Activated CD4-positive, alpha-beta T cell treated with anti-CD3 and anti-CD28 coated beads for 36 hours (primary cell): ENCODE data around the gene VEZT. TPM values are rescaled to one million over a fixed set of nuclear protein-coding genes. Genes with fewer than 3 reads are reported as not detected.
A peak's percentile ranks its signal among the peaks of the same experiment; 100 is the strongest.
"Not testable (repeated sequence)": the region's sequence is repeated elsewhere in the genome, so short reads cannot be mapped to it uniquely, and the experiment has no call there.

Experiments
- ATAC-seq: fragments of 200-7000 bp; cut with Tn5 transposase; one replicate; pipeline ENCODE4 v1.10.0; 2021; ENCODE audit warnings: mild to moderate bottlenecking, moderate library complexity
- CTCF ChIA-PET: fragments of 350-600 bp; sonication (Branson Sonifier 250); formaldehyde crosslinking; loops from one replicate; lab custom pipeline; 2021; ENCODE audit warnings: antibody characterized with exemption; lab: Charles Lee
- POLR2A ChIA-PET: fragments of 350-600 bp; sonication (Branson Sonifier 250); formaldehyde crosslinking; loops from one replicate; lab custom pipeline; 2021; ENCODE audit warnings: antibody characterized with exemption, inconsistent platforms; lab: Charles Lee
- DNase-seq: peaks from one replicate; pipeline ENCODE4 v3.0.0-alpha.2; 2020
- H3K27ac Mint-ChIP-seq: one replicate; pipeline ENCODE4 v1.8.0; 2021; ENCODE audit warnings: mixed read lengths
- H3K27me3 Mint-ChIP-seq: one replicate; pipeline ENCODE4 v1.8.0; 2021; ENCODE audit warnings: mixed read lengths
- H3K36me3 Mint-ChIP-seq: one replicate; pipeline ENCODE4 v1.8.0; 2021; ENCODE audit warnings: low read depth, mixed read lengths
- H3K4me1 Mint-ChIP-seq: one replicate; pipeline ENCODE4 v1.8.0; 2021; ENCODE audit warnings: mixed read lengths
- H3K4me3 Mint-ChIP-seq: one replicate; pipeline ENCODE4 v1.8.0; 2021; ENCODE audit warnings: mild to moderate bottlenecking, moderate library complexity, mixed read lengths
- H3K9me3 Mint-ChIP-seq: one replicate; pipeline ENCODE4 v1.8.0; 2021; ENCODE audit warnings: low read depth, mixed read lengths
- intact Hi-C, 2 experiments: fragments of 100-400 bp; cut with DNase I in 1 of 2; cut with micrococcal nuclease in 1 of 2; formaldehyde crosslinking; loops; one replicate each; pipeline versions ENCODE4 v1.14.2 to v1.15.1; 2022 to 2024; cut with DNase I, micrococcal nuclease
- total RNA-seq, 2 experiments: library from RNA; stranded (reverse); gene quantifications; one replicate each; pipeline ENCODE4 v1.2.3, GENCODE V29; 2021

The VEZT gene
- total RNA-seq, 2 experiments from 2014 or later: 55.8 to 72.7 TPM

DNA sequence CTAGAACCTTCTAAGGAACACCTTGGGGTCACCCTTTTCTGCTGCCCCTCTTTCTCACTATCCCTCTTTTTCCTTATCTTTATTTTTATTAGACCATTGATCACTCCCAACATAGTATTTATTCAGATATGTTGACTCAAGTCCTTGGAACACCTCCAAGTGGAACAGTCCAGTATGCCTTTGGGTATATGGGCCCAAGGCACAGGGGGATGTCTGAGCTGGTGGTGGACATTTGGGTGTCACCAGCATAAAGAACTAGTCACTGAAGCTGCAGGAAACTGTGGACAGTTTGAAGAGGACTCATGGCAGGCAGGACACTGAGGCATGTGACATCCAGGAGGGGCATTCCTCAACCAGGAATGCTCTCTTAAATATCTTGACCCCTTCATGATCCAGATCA lies 105.6 kb downstream of the VEZT start:
- intact Hi-C loops: no loop called here
- no peak for ATAC-seq
- POLR2A ChIA-PET: no interaction called here

DNA sequence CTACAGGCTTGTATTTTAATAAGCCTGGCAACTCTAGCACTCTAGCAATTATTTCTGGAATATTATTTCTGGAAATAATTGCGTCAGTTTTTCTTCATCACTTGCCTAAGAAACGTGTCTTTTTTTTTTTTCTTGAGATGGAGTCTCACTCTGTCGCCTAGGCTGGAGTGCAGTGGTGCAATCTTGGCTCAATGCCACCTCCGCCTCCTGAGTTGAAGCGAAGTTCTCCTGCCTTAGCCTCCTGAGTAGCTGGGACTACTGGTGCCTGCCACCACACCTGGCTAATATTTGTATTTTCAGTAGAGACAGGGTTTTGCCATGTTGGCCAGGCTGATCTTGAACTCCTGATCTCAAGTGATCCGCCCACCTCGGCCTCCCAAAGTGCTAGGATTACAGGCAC lies 106.6 kb downstream of the VEZT start:
- H3K4me3 Mint-ChIP-seq, ATAC-seq, H3K9me3 Mint-ChIP-seq, POLR2A ChIA-PET, H3K4me1 Mint-ChIP-seq, intact Hi-C loops, H3K27me3 Mint-ChIP-seq, H3K27ac Mint-ChIP-seq, DNase-seq, H3K36me3 Mint-ChIP-seq: not testable (repeated sequence)
- CTCF ChIA-PET: interaction anchor here (1.3 kb wide), 1 partner anchor 21 kb away, joined by 4 read pairs; no protein-coding TSS in a partner anchor

More for the DNA sequence above, 105.6 kb downstream of the VEZT start:
- no peak overlapping the region for H3K27ac Mint-ChIP-seq
- no peaks in the 10 kb centered on the region for H3K9me3 Mint-ChIP-seq
- CTCF ChIA-PET: no interaction called here
- DNase-seq: no peak
- H3K36me3 Mint-ChIP-seq: no peaks in the 10 kb centered on the region
- H3K4me1 Mint-ChIP-seq: no peaks in the 10 kb centered on the region
- H3K27me3 Mint-ChIP-seq: no peaks in the 10 kb centered on the region
- H3K4me3 Mint-ChIP-seq: no peak overlapping the region

DNA sequence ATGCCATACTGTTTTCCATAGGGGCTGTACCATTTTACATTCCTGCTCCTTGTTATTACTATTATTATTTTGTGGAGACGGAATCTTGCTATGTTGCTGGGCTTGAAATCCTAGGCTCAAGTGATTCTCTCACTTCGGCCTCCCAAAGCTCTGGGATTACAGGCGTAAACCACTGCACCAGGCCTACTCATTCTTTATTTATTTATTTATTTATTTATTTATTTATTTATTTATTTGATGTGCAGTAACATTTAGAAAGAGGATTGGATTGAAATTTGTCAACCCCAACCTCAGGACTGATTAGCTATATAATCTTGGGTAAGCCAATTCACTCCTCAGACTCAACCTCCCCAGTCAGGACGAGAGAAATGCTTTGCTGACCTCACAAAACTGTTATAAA lies 107.9 kb downstream of the VEZT start:
- ChIA-PET CTCF (no interaction called here), POLR2A (no interaction called here)
- Mint-ChIP-seq H3K4me3 (no peak overlapping the region), H3K27ac (no peak overlapping the region), H3K36me3 (no peaks in the 10 kb centered on the region), H3K27me3 (no peaks in the 10 kb centered on the region), H3K4me1 (no peaks in the 10 kb centered on the region), H3K9me3 (no peaks in the 10 kb centered on the region)
- intact Hi-C loops: no loop called here
- ATAC-seq (no peak), DNase-seq (no peak)

DNA sequence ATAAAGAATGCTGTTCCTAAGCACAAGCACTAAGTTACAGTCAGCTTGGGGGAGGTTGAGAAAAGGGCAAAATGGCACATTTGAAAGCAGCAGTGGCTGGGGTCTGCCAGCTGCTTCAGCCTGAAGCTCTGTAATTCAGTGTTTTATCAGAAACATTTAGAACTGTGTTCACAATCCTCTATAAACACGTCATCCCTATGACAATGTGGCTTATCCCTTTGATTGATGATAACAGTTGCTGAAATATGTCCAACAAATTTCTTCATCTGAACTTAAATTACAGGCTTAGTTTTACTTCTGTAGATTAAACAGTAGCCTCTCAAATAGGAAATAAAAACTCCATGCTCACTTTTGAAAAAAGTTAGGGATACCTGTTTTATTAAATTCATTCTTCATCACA lies 108.8 kb downstream of the VEZT start:
- ATAC-seq (no peak), DNase-seq (no peak)
- Mint-ChIP-seq H3K27ac (no peak overlapping the region), H3K27me3 (no peaks in the 10 kb centered on the region), H3K4me3 (no peak overlapping the region), H3K9me3 (no peaks in the 10 kb centered on the region), H3K4me1 (no peaks in the 10 kb centered on the region), H3K36me3 (no peaks in the 10 kb centered on the region)
- intact Hi-C loops: no loop called here
- CTCF ChIA-PET: no interaction called here
- POLR2A ChIA-PET: no interaction called here

DNA sequence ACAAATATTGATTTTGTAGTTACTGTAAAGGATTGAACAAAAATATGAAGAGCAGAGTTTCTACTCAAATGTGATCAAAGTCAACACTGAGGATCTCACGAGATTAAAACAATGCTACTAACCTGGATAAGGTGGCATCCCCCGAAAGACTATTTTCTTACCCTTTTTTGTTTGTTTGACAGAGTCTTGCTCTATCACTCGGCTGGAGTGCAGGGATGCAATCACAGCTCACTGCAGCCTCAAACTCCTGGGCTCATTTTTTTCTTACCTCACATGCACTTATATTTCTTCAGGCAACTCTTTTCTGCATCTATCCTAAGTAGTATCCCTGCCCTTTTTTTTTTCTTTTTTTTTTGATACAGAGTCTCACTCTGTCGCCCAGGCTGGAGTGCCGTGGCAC lies 109.2 kb downstream of the VEZT start:
- ATAC-seq (no peak), DNase-seq (no peak)
- no peak overlapping the region for H3K27ac Mint-ChIP-seq
- H3K4me3 Mint-ChIP-seq: no peak overlapping the region
- ChIA-PET CTCF (no interaction called here), POLR2A (no interaction called here)
- H3K27me3 Mint-ChIP-seq: no peaks in the 10 kb centered on the region
- no peaks in the 10 kb centered on the region for H3K9me3 Mint-ChIP-seq
- no peaks in the 10 kb centered on the region for H3K36me3 Mint-ChIP-seq
- H3K4me1 Mint-ChIP-seq: no peaks in the 10 kb centered on the region
- intact Hi-C loops: no loop called here

DNA sequence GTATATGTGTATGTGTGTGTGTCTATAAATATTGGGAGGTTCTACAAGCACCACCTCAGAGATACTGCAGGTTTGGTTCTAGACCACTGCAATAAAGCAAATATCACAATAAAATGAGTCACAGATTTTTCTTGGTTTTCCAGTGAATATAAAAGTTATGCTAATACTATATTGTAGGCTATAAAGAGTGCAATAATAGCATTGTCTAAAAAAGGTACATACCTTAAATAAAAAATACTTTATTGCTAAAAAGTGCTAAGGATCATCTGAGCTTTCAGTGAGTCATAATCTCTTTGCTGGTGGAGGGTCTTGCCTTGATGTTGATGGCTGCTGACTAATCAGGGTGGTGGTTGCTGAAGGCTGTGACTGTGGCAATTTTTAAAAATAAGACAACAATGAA lies 111.1 kb downstream of the VEZT start:
- H3K9me3 Mint-ChIP-seq: no peaks in the 10 kb centered on the region
- ChIA-PET CTCF (no interaction called here), POLR2A (no interaction called here)
- no peak overlapping the region for H3K4me3 Mint-ChIP-seq
- H3K27ac Mint-ChIP-seq: no peak overlapping the region
- no peaks in the 10 kb centered on the region for H3K27me3 Mint-ChIP-seq
- H3K36me3 Mint-ChIP-seq: no peaks in the 10 kb centered on the region
- ATAC-seq: no peak
- intact Hi-C loops: no loop called here
- H3K4me1 Mint-ChIP-seq: peaks cover 1% of the 10 kb centered on the region
- no peak for DNase-seq

DNA sequence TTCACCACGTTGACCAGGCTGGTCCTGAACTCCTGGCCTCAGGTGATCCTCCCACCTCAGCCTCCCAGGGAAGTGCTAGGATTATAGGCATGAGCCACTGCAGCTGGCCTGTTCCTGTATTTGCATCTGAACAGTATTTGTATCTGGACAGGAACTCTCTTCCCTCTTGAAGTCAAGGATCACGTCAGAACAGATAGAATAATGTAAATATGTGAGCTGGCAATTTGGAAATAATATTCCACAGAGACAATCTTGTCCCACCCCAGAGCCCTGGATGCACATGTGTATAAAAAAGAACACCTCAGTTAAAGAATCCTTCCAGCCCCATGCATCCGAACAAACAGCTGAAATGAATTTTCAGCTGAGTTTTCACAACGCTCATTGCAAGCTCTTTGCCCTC lies 118.3 kb downstream of the VEZT start:
- no peak overlapping the region for H3K27ac Mint-ChIP-seq
- H3K9me3 Mint-ChIP-seq: no peaks in the 10 kb centered on the region
- ChIA-PET POLR2A (no interaction called here), CTCF (no interaction called here)
- no peaks in the 10 kb centered on the region for H3K36me3 Mint-ChIP-seq
- no peak for ATAC-seq
- H3K4me1 Mint-ChIP-seq: peaks cover 5% of the 10 kb centered on the region
- no peaks in the 10 kb centered on the region for H3K27me3 Mint-ChIP-seq
- H3K4me3 Mint-ChIP-seq: no peak overlapping the region
- DNase-seq: no peak
- intact Hi-C loops: loop anchor here (10.0 kb wide), 2 partner anchors 199 to 221 kb away; no protein-coding TSS in a partner anchor

DNA sequence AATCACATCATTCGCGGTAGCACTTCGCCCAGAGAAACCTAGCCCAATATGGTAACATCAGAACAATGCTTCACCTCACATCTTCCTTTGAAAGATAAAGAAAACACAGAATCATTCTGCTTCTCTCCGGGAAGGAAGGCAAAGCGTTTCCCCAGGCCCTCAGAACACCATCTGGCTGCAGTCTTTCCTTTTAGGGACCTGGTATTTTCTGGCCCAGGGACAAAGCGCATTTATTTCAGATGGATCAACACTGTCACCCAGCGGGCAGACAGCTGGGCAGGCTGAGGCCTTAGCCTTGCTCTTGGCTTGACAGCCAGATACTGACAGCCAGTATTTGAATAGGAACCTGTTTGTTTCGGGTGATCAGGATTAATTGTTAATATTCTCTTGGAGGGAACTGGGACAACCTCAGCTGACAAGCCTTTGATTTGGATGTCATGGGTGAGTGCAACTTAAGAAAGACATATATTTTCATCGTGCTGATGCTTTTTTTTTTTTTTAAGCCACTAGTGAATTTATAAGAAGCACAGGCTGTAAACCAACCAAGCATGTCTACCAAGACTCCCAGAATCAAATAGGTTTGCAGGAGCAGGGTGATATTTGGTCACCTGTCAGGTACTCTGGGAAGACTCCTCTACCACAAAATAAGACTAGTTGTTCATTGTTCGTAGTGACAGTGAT lies 118.9 kb downstream of the VEZT start:
- Mint-ChIP-seq H3K4me1 (peaks cover 5% of the 10 kb centered on the region), H3K9me3 (no peaks in the 10 kb centered on the region), H3K27me3 (no peaks in the 10 kb centered on the region), H3K4me3 (no peak overlapping the region), H3K36me3 (no peaks in the 10 kb centered on the region), H3K27ac (no peak overlapping the region)
- CTCF ChIA-PET: no interaction called here
- POLR2A ChIA-PET: no interaction called here
- intact Hi-C loops: loop anchor here (10.0 kb wide), 2 partner anchors 198 to 222 kb away; no protein-coding TSS in a partner anchor
- DNase-seq: no peak
- no peak for ATAC-seq

DNA sequence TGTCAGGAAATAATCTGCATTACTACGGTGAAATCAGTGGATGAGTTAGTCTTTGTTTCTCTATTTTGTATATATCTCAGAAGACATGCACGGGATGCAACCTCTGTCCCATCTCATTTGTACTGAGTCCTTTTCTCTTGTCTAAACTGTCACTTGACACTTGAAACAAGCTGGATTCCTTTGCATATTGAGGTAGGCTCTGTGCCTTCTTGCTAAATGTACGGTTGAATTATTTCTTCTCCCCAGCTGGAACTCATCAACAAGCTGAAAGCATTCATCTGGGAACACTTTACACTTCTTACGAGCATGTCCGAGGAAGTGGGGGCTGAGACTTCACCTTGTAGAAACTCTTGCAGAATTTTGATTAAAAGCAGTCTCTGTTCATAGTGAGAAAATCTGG lies 119.5 kb downstream of the VEZT start:
- CTCF ChIA-PET: interaction anchor here (0.6 kb wide), 1 partner anchor 962 kb away, joined by 4 read pairs; no protein-coding TSS in a partner anchor
- no peaks in the 10 kb centered on the region for H3K9me3 Mint-ChIP-seq
- no peaks in the 10 kb centered on the region for H3K36me3 Mint-ChIP-seq
- H3K4me1 Mint-ChIP-seq: peaks cover 9% of the 10 kb centered on the region
- H3K4me3 Mint-ChIP-seq: no peak overlapping the region
- no peak overlapping the region for H3K27ac Mint-ChIP-seq
- no peak for ATAC-seq
- no peaks in the 10 kb centered on the region for H3K27me3 Mint-ChIP-seq
- intact Hi-C loops: loop anchor here (10.0 kb wide), 2 partner anchors 198 to 222 kb away; no protein-coding TSS in a partner anchor
- POLR2A ChIA-PET: interaction anchor here (0.8 kb wide), 1 partner anchor 107 kb away, joined by 3 read pairs; no protein-coding TSS in a partner anchor
- no peak for DNase-seq

DNA sequence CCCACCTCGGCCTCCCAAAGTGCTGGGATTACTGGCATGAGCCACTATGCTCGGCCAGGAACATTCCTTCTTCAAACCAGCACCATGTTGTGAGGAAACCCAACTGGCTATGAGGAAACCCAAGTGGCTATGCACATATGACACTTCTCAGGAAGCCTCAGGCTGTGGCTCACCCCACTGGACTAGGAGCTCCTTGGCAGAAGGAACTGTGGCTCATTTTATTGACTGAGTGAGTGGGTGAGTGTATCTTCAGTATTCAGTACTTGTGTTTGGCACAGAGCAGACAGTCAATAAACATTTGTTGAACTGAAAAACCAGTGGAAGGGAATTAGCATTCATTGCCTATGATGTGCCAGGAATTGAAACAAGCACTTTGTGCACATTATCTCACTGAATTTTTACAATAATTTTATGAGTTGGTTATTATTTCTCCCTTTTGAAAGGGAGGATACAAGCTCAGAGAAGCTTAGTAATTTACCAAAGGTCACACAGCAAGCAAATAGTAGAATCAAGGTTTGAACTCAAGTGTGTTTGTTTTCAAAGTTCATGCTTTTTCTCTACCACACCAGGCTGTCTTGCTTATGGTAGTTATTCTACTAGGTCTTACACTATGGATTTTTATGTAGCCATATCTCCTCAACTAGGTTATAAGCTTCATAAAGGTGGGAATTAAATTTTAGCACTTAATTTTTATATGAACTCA lies 121.6 kb downstream of the VEZT start:
- H3K27me3 Mint-ChIP-seq: no peaks in the 10 kb centered on the region
- ATAC-seq (no peak), DNase-seq (no peak)
- intact Hi-C loops: loop anchor here (10.0 kb wide), 2 partner anchors 196 to 224 kb away; no protein-coding TSS in a partner anchor
- no peak overlapping the region for H3K27ac Mint-ChIP-seq
- CTCF ChIA-PET: interaction anchor here (1.4 kb wide), 1 partner anchor 195 kb away, joined by 3 read pairs; no protein-coding TSS in a partner anchor
- peaks cover 7% of the 10 kb centered on the region for H3K4me1 Mint-ChIP-seq
- no peak overlapping the region for H3K4me3 Mint-ChIP-seq
- no peaks in the 10 kb centered on the region for H3K36me3 Mint-ChIP-seq
- no peaks in the 10 kb centered on the region for H3K9me3 Mint-ChIP-seq
- POLR2A ChIA-PET: no interaction called here

DNA sequence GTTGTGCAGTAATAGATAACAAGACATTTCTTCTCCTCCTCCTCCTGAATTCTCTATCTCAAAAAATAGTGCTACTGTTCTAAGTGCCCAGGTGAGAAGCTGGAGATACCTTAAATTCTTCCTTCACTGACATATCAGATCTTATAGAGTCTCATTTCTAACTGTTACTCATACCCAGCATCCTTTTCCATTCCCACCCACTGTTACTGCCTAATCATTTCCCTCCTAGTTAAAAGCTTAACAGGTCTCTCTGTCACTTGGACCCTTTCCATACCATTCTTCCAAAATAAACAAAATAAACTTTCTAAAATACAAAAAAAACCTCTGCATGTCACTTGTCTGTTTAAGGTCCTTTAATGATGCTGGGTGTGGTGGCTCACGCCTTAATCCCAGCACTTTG lies 124.4 kb downstream of the VEZT start:
- H3K4me3 Mint-ChIP-seq: no peak overlapping the region
- ATAC-seq: peak; percentile 19

More for the DNA sequence above, 124.4 kb downstream of the VEZT start:
- POLR2A ChIA-PET: no interaction called here
- DNase-seq: no peak
- Mint-ChIP-seq H3K9me3 (no peaks in the 10 kb centered on the region), H3K27ac (no peak overlapping the region), H3K4me1 (peaks cover 4% of the 10 kb centered on the region), H3K27me3 (no peaks in the 10 kb centered on the region), H3K36me3 (no peaks in the 10 kb centered on the region)
- intact Hi-C loops: no loop called here
- CTCF ChIA-PET: interaction anchor here (1.0 to 2.3 kb wide), 2 partner anchors 190 to 192 kb away, joined by 3 to 9 read pairs; no protein-coding TSS in a partner anchor
